Ureter (tissue), 1 donor: ENCODE measurements around the gene FBLN2. TPM values are rescaled to one million over a fixed set of nuclear protein-coding genes. Genes with fewer than 3 reads are reported as not detected.
"Not testable (repeated sequence)": the region's sequence is repeated elsewhere in the genome, so short reads cannot be mapped to it uniquely, and the experiment has no call there.

Experiments used
- DNase-seq: peaks from one replicate; pipeline ENCODE4 v3.0.0-alpha.2; 2020; ENCODE audit warnings: low spot score
- total RNA-seq: library from RNA; stranded (reverse); gene quantifications from one replicate; pipeline ENCODE4 v1.2.4, GENCODE V29; 2023
- donor health status: DM: yes; HTN: yes; CAD: no.

FBLN2 gene
- total RNA-seq, 1 donor from 2014 or later = 42.7 TPM

DNA sequence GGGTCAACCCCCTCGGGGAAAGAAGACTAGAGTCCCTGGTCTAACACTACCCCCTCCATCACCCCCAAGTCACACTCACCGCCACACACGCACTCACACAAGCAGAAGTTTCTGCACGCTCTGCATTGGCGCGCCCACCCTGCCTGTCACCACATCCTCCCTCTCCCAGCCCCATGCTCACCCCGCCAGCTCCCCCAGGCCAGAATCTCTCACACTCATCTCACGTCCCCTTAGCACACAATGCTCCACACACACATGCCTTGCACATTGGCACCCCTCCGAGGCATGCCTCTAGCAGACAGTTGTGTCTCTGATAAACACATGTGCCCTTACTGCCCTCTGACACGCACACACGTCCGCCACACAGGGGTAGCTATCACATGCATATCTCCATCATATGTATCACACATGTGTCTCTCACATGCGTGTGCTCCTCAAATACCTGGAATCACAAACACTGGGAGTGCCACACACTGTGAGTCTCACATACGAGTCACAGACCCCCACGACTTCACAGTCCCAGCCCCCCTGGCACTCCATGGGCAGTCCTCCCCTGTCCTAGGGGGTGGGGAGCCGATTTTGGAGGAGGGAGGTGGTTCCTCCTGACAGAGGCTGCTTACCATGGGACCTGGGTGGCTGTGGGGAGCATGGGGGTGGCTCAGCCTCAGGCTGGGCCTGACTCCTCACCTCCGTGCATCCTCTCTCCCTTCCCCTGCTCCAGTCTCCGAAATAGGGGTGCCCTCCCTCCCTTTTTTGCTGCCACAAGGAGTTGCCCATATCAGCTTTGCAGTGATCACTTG is 898 bp downstream of the FBLN2 start:
- no peak for DNase-seq

DNA sequence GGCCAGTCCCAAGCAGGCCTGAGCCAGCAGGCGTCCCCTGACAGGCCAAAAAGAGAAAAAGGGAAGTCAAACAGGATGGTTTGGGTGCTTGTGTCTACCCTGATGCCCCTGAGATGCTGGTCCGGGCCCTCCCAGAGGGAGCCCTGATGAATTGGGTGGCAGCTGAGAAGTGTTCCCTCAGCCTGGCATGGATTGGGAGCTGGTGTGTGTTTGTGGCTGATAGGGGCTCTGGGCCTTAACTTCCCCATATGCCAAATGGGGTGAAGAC is 1.4 kb downstream of the FBLN2 start:
- DNase-seq = no peak

- DNase-seq = no peak
Observed at GRCh38 chr3:13550791-13551360, 2.0 kb downstream of the FBLN2 start.

DNA sequence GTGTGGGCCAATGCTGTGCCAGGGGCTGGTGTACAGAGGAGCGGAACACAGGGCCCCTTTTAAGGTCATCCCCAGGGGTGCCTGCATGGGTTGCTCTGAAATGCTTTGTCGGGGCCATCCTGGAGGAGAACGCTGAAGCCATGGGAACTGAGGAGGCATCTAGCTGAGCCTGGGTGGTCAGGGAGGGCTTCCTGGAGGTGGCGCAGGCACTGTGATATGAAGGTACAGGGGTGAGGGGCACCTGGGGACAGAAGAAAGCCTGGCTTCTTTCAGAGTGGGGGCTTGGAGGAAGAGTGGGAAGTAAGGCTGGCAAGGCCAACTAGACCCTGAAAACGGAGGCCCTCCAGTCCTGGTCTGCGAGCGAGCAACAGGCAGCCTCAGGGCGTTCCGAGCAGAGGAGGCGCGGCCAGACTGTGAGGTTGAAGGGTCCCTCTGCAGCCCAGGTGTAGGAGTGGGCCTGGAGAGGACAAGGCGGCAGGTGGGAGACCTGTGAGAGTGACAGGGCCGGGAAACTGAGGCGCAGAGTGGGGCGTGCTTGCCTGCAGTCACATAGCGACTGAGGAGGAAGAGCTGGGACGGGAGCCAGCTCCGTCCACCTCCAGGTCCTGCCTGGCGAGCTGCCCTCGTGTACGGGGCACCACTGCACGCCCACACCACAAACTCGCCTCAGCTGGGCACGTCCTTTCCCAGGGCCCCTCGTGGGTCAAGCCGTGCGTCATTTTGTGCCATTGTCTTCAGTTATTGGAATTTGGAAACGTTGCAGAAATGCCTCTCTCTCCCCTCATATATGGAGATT is 4.1 kb downstream of the FBLN2 start:
- DNase-seq = no peak

DNA sequence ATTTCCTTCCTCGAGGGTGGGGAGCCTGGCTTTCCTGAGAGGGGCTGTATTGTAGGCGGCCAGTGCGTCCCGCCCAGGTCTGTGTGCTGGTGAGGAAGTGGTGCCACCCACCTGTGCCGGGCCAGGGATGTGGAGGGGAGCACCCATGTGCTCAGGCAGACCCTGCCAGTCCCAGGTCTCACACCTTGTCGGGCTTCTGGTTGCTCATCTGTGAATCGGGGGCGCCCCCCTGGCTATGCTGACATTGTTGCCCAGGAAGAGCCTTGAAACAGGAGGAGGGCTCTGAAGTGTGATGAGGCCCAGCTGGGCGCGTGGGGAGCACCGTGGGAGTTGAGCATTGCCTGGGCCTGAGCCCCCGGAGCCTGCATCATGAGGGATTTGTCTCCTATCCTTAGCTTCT is 4.8 kb downstream of the FBLN2 start:
- DNase-seq = no peak

GRCh38 chr3:13555753-13556152 is 6.8 kb downstream of the FBLN2 start:
- DNase-seq = no peak

- DNase-seq = no peak
Observed at GRCh38 chr3:13556207-13556606, 7.3 kb downstream of the FBLN2 start.

DNA sequence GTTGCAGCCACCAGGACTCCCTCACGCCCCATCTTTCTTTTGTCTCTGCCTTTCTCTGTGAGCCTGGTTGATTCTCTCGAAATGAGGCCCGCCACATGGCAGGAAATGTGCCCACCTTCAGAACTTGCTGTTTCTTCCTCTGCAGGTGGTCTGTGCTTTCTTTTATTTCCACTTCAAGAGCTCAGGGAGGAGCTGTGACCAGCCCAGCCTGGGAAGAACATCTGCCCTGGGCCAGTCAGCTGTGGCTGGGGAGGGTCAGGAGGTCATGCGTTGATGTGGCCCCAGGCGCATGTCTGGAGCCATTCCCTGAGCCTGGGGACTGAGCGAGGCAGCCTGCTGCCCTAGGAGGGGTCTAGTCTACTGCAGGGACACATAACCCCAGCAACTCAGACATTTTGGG is 8.0 kb downstream of the FBLN2 start:
- DNase-seq = no peak

- DNase-seq = no peak
Observed at GRCh38 chr3:13557417-13557816, 8.5 kb downstream of the FBLN2 start.

GRCh38 chr3:13557926-13558325 is 9.0 kb downstream of the FBLN2 start:
- DNase-seq = no peak

GRCh38 chr3:13558651-13559050 is 9.7 kb downstream of the FBLN2 start:
- DNase-seq = no peak

DNA sequence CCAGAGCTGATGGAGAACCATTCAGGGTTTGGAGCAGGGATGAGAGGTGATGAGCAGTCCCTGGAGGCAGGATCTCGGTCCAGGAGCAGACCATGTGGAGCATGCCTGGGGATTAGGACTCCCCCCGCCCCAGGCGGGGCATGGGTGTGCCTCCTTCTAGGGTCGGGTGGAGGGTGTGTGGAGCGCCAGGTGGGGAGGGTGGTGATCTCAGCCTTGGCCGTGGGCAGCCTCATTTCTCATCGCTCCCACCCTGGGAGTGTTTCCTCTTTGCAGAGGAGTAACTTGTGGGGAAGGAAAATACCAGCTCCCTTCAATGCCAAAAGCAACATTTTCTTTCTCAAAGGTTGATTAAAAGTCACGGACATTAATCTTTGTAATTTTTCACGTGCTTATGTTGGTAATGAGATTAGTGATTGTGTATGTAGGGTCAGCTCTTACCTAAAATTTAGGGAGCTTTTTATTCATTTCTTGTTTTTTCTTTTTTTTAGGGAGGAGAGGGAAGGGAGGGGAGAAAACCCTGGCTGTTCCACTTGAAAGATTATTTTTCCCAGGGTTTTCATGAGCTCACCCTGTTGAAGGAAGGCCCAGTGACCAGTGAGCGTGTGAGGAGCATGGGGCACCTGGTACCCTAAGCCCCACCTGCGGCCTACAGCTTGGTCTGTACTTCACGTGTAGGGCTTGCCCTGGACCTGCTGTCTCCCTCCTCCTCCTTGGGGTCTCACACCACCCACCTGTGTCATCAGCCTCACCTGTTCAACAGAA is 11.0 kb downstream of the FBLN2 start:
- DNase-seq = no peak

- no peak for DNase-seq
Observed at GRCh38 chr3:13561376-13561775, 12.5 kb downstream of the FBLN2 start.

DNA sequence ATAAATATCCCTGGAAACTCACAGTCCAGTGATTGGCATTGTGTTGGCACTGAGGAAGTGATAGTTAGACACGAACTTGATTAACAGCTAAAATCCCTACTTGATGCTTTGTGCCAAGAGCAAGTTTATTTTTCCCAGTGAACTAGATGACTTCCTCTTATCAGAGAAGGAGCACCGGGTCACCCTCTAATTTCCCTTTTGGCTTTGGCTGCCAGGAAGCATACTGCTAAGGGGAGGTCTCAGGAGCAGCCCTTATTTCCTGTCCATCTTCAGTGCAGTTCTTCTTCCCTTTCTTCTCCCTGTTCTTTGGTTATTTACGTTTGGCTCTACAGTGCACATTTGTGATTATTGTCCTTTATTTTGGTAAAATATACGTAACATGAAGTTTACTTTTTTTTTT is 13.0 kb downstream of the FBLN2 start:
- DNase-seq = no peak

- not testable (repeated sequence) for DNase-seq
Observed at GRCh38 chr3:13562421-13562820, 13.5 kb downstream of the FBLN2 start.

- no peak for DNase-seq
Observed at GRCh38 chr3:13563321-13563720, 14.4 kb downstream of the FBLN2 start.

GRCh38 chr3:13563911-13564310 is 15.0 kb downstream of the FBLN2 start:
- no peak for DNase-seq

DNA sequence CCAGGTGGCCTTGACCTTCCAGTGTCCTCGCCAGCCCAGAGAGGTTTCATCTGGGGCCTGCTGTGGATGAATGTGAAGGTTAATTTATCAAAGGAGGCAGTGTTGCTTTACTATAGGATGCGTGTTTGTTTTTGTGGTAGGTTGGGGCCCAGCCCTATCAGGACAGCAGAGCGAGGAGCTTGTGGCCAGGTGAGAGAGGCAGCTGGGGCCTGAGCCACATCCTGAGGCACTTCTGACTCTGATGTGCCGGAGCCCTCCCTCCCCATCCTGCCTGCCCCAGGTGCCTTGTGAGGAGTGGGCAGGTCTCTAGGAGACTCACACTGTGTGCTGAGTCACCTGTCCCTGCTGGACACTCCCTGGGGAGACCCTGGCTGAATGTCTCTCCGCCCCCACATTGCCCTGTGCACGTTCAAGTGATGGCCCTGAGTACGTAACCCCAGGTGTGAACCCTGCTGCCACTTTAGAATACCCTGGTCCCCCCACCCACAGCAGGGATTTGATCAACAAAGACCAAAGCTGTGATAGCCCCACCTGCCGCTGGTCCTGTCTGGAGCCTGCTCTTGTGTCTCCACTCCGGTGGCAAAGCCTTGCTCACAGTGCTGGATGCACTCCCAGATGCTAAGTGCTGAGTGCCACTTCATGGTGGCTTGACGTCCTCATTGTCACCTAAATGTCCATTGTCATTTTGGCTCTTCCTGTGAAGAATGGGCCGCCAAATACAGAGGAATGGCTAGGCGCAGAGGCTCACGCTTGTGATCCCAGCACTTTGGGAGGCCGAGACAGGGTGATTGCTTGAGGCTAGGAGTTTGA is 16.0 kb downstream of the FBLN2 start:
- no peak for DNase-seq

DNA sequence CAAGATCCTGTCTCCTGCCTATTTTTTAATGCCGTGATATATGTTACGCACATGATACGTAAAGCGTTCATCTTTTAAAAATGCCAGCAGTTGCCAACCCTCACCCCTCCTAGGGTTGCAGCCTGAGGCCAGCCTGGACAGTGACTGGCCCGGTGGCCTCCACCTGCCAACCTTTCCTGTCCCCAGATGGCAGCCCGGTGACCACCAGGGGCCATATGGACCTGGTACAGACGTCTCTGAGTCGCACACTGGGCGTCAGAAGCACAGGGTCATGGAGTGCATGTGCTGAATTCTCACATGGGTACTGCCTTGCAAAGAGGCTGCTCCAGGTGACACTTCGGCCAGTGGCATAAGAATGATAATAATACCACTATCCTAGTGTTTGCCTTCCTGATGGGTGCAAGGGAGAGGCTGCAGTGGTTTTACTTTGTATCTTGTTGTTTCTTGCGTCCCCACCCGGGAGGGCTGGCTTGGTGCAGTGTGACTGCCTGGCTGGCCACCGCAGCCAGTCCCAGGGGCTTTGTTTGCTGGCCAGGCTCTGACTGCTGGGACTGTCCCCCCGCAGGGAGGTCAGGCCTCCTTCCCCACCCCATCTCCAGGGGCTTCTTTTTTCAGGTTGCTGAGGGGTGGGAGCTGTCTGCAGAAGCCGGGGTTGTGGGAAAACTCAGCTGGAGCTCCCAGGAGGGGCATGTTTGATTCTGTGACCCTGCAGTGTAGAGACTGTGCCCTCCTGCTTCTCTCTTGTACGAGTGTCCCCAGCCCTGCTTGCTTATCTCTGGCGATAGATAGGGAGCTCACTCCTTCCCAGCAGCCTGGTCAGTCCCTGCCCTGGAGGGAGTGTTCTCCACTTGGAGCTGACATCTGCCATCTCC is 16.9 kb downstream of the FBLN2 start:
- no peak for DNase-seq

- DNase-seq = no peak
Observed at GRCh38 chr3:13566453-13566748, 17.5 kb downstream of the FBLN2 start.
